ENCODE data around the gene PRXL2B.
"Not testable (repeated sequence)": the region's sequence is repeated elsewhere in the genome, so short reads cannot be mapped to it uniquely, and the experiment has no call there.

Gene PRXL2B, protein sequence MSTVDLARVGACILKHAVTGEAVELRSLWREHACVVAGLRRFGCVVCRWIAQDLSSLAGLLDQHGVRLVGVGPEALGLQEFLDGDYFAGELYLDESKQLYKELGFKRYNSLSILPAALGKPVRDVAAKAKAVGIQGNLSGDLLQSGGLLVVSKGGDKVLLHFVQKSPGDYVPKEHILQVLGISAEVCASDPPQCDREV

DNA sequence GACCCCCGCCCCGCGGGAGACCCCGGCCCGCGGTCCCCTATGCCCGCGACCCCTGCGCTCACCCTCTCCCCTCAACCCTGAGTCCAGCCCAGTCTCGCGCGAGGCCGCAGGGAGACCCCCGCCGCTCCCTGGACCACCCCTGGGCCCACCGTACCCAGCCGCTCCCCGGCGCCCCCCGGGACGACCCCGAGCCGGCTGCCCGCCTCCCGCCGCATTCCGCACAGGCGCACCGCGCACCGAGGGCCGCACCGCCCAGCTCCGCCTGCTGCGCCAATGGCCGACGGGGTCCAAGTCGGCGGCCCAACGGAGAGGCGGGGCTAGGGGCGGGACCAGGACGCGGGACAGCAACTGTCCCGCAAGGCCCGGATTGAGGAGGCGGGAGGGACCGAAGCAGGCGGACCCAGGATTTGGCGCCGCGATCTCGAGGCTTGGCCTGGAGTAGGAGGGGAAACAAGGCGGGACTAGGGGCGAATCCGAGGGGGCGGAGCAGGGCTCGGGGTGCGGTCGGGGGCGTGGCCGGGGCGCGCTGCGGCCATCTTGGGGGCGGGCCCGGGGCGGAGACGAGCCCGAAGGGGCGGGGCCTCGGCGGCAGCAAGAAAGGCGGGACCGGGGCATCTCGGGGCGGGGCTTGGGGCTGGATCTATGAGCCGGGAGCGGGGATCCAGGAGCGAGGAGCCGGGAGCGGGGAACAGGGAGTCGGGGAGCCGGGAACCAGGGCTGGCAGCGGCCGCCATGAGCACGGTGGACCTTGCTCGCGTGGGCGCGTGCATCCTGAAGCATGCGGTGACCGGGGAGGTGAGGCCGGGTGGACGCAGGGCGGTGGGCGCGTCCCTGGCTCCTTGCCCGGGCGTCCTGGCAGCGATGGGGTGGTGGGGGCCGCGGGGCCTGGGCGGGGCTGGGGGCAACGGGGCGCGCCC lies at the start of gene PRXL2B:
Gene PRXL2B, plus strand, starts transcription at position 624 of the 917 bp plus-strand sequence. Its CDS starts 109 bp downstream, at position 733.
- peak; percentile 99 for DNase-seq

DNA sequence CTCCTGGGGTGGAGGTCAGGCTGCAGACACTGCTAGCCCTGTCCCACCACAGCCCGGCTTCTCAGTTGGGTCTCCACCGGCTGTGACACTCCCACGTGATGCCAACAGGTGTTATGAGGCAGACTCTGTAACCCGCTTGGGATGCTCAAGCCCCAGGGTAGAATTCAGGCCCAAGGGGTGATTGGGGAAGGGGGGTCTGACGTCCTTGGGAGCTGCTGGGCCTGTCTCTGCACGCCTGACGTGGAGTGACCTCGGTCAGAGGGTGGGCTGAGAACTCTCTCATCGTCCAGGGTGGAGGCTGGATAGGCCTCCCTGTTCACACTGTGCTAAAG lies 48.8 kb upstream of the PRXL2B start:
- no peak for DNase-seq

DNA sequence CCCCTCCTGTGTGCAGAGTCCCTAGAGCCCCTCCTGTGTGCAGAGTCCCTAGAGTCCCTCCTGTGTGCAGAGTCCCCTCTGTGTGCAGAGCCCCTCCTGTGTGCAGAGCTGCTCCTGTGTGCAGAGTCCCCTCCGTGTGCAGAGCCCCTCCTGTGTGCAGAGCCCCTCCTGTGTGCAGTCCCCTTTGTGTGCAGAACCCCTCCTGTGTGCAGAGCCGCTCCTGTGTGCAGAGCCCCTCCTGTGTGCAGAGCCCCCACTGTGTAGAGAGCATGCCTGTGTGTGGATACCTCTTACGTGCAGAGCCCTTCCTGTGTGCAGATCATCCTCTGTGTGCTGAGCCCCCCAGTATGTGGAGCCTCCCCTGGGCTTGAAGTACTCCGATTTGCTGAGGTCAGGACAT lies 48.2 kb upstream of the PRXL2B start:
- DNase-seq: no peak

DNA sequence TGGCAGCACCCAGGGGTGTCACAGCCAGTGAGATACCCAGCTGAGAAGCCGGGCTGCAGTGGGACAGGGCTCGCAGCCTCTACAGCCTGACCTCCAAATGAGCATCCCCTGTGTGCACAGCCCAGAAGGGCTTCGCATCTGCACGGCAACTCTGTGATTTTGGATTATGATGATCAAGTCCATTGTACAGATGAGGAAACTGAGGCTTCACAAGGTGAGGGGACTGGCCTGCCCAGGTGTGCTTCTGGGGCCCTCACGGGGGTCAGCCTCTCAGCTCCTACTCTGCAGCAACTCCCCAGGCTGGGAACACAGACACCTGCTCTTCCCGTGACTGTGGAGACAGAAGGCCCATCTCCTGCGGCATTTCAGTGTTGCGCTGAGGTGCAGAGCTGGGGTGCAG lies 47.7 kb upstream of the PRXL2B start:
- no peak for DNase-seq

DNA sequence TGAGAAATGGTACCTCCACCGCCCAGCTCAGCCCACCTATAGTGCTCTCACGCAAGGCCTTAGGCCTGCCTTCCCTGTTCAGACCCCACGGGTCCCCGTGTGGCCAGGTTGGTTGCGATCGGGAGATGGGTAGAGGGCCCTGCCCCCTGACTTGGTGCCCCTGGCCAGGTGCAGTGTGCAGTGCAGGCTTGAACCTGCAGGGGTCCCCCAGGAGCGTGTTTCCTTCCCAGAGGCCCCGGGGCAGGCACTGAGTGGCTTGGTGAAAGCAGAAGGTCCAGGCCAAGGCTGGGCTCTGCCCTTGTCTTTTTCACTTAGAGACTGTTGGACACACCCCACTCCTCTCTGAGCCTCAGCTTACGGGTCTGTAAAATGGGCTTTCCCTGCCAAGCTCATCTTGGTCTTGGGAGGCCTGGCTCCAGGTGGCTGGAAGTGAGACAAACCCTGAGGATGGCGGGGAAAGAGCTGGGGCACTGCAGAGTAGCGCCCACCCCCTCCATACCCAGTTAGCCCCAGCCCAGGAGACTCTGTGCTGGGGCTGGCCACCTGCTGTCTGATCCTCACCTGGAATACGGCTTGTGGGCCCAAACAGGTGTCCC lies 47.2 kb upstream of the PRXL2B start:
- no peak for DNase-seq

DNA sequence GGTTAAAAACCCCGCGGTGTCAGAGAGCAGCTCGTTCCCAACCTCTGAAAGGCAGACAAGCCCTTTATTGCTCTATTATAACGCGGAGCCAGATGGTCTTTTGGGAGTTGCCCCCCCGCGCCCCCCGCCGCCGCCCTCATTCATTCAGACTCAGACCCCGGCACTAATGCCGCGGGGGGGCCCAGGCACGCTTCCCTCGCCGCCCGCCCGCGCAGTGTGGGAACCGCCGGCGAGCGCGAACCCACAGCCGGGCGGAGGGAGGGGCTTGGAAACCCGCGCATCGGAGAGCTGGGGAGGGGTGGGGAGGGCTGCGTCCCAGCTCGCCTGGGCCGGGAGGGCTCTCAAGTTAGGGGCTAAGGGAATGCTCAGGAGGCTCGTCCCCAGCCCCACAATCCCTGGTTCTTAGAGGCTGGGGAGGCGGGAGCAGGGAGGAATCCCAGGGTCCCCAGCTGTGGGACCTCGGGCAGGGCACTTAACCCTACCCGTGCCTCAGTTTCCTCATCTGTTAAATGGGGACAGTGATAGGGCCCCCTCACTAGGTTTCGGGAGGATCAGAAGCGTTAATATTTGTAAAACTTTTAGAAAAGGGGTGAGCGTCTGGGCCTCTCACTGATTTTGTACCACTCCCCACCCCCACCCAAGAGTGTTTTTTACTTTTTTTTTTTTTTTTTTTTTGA lies 45.6 kb upstream of the PRXL2B start:
- no peak for DNase-seq

DNA sequence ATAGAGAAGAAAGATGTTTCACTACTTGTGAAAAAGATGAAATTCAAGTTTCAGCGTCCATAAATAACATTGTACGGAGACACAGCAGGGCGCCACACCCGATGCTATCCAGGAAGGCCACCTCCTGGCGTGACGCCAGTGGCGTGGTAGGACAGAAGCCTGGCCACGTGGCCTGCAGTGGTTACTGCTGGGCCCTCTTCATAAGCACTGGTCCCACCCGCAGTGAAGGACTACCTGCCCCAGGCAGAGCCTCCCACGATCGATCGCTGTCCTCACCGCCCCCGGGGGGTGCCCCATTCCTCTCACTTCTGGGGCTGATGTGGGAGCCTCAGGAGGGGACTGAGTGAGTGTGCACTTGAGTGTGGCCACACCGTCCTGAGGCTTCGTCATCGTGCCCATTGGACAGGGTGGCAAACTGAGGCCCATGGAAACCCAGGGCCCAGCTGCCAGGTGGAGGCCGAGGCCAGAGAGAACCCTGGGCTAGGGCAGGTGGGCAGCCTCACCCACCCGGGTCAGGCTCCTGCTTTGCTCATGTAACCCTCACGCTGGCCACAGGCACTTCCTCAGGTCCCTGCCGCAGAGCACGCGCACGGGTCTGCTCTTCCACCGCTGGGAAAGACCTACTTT lies 44.8 kb upstream of the PRXL2B start:
- DNase-seq: no peak

DNA sequence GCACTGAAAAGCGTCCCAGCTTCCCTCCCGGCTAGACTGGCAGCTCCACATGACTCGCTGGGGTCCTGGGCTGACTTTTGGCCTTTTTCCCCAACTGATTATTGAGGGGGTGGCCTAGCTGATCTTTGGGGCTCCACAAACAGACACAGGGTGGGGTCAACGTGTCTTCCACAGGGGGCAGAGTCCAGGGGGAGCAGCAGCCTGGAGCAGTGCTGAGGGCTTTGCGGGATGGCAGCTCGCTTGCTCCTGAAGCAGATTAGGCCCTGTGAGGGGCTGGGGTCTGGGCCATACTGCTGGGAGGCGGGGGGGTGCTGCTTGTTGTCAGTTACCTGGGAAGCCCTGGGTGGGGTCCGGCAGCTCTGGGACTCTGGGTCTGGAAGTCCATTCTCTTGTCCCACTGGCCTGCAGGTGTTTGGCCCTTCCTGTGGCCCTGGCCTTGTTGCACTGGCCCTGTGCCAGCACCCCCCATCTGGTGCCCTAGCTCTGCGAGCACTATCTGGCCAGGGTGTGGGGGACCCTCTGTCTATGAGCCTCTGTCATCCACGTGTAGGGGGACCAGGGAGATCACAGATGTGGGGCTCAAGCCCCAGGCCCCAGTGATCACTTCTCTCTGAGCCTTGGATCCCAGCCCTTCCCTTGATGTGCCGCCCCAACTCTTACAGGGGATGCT lies 44.2 kb upstream of the PRXL2B start:
- no peak for DNase-seq

DNA sequence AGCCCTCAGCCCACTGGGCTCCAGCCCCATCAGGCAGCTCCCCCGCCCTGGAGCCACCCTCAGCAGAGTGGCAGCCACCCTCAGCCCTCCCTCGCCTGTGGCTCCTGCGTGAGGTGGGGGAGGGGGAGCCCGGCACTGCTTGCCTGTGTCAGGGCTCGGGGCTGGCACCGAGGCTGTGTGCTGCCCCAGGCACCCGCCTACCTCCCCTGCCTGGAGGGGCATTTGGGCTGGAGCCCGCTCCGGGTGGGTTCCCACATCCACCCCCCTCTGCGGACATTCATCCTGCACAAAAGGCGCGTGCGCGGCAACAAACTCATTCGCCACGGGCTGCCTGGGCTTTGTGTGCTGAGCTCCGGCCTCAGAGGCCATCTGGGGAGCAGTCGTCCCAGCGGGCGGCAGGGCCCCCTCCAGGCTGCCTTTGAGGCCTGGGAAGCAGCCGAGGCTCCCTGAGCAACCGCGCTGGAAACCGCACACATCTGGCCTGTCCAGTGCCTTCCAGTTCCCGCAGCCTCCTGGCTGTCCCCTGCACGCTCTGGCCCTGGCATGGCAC lies 43.0 kb upstream of the PRXL2B start:
- no peak for DNase-seq

DNA sequence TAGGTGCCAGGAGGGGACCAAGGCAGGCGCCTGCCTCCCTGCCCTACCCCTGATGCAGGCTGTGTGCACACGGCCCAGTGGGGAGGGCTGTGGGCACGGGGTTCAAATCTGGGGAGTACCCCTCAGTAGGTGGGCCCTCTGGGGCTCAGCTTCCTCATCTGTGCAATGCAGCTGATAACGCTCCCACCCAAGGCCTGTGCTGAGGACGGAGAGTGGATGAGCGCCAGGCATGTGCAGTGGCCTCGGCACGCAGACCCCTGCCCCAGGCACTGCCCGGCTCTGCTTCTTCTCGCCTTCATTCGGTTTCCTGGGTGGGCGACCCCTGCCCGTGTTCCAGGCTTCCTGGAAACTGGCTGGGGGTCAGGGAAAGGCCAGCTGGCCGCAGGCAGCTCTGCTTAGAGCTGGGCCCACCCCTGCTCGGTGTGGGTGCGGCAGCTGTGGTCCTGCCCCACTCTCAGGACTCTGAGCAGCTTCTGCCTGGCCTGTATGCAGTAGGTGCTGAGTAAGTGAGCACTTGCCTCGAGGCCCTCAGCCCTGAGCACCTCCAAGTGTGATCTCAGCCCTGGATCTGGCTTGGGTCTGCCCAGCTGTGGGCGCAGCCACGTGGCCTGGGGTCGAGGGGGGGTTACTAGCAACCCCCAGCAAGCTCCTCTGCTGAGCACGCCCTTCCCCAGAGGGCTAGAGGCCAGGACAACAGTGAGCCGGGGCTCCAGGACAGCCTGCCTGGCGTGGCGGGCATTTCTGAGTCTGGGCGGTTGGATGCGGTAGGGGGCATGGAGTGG lies 42.3 kb upstream of the PRXL2B start:
- no peak for DNase-seq

DNA sequence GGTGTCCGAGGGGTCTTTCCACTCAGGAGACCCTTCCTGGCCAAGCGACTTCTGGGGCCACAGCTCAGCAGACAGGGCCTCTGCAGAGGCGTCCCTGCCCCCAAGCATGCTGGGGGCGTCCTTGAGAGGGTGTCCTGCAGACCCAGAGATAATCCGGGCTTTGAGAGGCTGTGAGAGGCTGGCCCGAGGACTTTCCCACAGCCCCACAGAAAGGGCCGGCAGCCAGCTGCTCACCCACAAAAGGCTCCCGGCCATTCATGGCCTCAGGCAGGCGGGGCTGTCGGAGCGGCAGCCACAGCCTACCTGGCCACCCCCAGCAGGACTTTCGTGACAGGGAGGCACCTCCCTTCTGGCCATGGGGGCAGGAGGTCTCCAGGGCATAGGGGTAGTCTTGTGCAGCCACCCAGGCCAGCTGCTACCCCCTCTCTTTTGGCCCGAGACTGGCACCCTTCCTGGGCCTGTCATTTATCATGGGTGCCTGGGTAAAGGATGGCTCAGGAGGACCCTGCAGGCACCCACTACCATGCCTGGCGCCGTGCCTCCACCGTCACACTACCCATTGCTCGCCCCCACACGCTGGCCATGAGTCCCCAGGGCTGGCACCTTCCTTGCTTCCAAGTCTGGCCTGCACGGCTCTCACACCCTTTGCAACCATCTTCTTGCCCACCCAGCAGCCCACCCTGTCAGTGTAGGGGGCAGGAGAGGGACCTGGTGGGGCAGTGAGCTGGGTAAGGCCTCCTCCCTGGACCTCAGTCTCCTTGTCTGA lies 41.5 kb upstream of the PRXL2B start:
- DNase-seq: no peak

DNA sequence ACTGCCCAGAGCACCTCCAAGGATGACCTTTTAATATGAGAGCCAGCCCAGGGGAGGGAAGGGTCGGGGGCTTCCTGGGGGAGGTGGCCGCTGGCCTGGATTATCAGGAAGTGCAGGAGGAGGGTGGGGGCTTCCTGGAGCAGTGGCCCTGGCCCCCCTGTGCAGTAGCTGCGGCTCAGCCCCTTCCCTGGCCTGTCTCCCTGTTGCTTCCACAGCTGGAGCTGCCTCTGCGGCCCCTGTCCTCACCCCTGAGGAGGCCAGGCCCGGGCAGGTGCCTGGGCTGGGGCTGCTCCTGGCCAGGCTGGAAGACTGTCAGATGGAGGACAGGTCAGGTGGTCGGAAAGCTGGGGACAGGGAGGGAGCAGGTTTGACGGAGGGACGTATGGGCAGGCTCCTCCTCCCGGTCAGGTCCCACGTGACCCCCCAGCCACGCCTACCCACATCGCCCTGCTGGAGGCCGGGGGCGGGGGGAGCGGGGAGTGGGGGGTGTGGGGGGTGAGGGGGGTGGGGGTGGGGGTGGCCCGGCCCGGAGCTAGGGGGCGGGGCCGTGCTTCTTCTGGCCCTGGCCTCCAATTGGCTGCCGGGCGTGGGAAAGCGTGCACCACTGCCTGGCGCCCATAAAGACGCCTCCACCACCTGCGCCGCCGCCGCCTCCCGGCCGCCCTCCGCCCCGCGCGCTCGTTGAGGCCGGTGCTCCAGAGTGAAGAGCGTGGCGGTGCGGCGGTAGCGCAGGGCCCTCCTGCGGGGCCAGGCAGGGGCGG lies 40.6 kb upstream of the PRXL2B start:
- DNase-seq: peak; percentile 92

DNA sequence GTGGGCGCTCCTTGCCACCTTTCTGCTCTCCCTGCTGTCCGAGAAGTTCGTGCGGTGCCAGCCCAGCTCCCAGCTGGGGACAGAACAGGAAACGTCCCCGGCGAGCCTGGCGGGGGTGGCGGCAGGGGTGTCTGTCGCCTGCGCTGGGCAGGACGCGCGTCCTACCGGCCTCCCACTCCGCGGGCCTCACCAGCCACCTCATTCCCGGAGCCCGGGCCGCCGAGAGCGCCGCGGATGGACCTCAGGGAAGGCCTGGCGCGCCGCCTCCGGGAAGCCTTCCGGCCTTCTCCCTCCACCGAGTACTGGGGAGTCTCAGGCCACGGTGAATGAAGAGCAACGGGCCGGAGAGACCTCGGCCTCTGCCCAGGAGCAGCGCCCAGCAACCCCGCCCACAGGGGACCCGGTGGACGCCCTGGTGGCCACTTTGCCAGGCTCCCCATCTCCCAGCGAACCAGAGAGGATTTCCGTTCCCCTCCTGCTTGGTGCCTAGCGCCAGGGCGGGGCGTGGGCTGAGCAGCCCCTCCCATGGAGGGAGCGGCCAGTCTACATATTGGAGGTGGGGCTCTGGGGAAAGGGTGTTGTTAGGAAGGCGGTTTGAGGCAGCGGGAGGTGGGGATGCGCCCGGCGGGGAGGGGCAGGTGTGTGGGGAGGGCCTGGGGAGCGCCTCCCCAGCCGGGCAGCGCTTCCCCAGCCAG lies 39.9 kb upstream of the PRXL2B start:
- peak; percentile 95 for DNase-seq

DNA sequence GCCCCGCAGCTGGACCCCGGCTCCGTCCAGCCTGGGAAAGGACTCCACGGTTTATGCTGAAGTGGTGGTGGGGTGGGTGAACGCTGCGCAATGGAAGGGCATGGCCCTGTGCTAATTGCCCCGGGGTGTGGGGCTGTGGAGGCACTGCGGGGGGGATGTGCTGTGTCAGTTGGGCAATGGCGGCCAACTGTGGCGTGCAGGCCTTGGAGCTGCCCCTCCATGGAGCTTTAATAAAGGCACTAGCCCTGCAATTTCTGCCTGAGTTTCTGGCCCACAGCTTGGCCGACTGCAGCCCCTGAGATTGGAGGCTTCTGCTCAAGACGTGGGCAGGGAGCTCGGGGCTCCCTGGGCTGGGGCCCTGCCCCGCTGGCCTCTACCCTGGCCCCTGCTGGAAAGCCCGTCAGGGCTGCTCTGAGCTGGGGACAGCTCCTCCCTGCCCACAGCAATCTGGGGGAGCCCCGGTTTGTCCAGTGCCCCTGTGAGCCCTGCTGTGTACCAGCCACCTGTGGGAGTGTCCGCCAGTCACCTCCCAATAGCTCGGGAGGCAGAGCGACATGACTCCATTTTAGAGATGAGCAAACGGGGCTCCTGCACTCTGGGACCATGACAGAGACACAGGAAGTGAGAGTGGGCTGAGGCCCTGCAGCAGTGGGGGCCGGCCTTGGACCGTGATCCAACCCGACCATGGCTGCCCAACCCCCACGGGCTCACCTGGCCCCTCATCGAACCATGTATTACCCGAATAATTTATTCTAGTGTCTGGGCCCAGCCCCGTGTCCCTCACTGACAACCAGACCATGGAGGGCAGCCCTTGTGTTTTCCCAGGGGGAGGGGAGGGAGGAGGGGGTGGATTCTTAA lies 39.1 kb upstream of the PRXL2B start:
- DNase-seq: peak; percentile 75

DNA sequence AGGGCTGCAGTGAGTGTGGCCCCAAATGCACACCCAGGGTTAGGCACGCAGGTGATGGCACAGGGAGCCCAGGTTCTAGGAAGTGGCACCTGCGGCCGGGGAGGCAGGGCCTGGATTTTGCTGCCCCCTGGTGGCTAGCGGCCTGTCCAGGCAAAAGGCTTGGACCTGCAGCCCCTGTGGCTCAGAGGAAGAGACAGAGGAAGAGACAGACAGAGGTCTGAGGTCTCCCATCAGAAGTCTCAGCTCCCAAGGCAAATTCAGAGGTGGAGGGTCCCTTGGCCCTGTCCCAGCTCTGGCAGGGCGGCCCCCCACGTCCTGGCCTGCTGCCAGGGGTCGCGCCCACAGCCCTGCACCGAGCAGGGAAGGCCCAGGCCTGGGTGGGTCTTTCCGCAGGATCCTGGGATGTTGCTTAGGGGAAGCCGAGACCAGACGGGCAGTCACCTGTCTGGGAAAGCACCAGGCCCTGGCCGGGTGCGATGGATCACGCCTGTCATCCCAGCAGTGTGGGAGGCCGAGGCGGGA lies 38.4 kb upstream of the PRXL2B start:
- peak; percentile 87 for DNase-seq

DNA sequence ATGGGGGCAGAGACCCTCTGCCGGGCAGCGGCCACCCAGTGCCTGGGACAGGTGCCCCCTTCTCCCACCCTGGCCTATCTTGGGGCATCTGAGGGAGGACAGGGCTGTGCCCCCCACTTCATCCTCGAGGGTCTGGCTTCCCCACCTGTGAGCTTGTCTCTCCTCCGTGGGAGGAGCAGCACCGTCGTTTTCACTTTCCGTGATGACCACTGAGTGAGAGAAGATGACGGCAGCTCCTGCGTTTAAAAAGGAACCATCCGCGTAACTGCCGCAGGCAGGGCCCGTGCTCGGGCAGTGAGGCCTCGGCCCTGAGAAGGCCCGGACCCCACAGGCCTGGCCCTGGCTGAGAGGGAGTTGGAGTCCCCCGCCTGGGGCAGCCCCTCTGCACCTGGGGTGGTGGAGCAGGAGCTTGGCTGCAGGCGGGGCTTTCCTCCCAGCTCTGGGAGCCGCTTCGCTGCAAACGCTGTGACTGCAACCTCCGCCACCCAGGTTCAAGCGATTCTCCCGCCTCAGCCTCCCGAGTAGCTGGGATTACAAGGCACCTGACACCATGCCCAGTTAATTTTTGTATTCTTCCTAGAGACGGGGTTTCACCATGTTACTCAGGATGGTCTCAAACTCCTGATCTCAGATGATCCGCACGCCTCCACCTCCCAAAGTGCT lies 37.1 kb upstream of the PRXL2B start:
- DNase-seq: not testable (repeated sequence)

DNA sequence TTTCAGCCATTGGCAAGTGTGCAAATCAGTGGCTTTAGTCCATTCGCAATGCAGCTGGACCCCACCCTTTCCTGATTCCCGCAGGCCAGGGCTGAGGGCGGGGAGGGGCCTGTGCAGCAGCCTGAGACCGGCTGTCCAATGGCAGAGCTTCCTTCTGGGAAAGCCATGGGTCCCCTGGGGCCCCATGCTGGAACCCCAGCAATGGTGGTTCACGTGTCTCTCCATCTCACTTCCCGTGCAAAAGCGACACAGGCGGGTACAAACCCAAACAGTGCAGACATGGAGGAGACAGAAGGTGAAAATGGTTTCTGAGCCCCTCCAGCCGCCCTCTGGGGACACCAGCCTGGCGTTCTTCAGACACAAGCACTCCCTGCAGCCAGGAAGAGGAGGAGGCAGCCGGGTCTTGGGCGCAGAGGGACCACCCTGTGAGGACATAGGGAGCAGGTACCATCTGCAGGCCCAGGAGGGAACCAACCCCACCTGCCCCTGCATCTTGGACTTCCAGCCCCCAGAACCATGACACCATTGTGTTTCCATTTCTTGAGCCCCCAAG lies 36.2 kb upstream of the PRXL2B start:
- not testable (repeated sequence) for DNase-seq

All from activated CD4-positive, alpha-beta T cell treated with anti-CD3 and anti-CD28 coated beads, Interleukin-2, amount 50 U/mL, for 16 hours (primary cell).